Hematopoietic multipotent progenitor cell (in vitro differentiated cells): ENCODE measurements around the gene KMT5C. TPM values are rescaled to one million over a fixed set of nuclear protein-coding genes. Genes with fewer than 3 reads are reported as not detected.

ENCODE experiments used
- total RNA-seq: library from RNA; depleted of rRNA; stranded (reverse); fragments of >200 nt; gene quantifications from one replicate; pipeline ENCODE4 v1.2.3, GENCODE V29; 2012

The KMT5C gene
- total RNA-seq, 1 donor: 22.4 TPM

Other genes with a start within 250 kb of the KMT5C start
- gene PPP1R12C, start 222.2 kb upstream of the KMT5C start, total RNA-seq: 43.4 TPM
- not detected for gene TNNT1, start 190.7 kb upstream of the KMT5C start, total RNA-seq
- gene TNNI3, start 182.1 kb upstream of the KMT5C start, total RNA-seq: not detected
- gene DNAAF3, start 173.3 kb upstream of the KMT5C start, total RNA-seq: 1.3 TPM
- gene SYT5, start 159.6 kb upstream of the KMT5C start, total RNA-seq: 0.54 TPM
- under 0.01 TPM for gene PTPRH, start 130.4 kb upstream of the KMT5C start, total RNA-seq
- 12.4 TPM for gene TMEM86B, start 111.1 kb upstream of the KMT5C start, total RNA-seq
- gene PPP6R1, start 80.9 kb upstream of the KMT5C start, total RNA-seq: 307 TPM
- 50.4 TPM for gene HSPBP1, start 59.8 kb upstream of the KMT5C start, total RNA-seq
- 3.5 TPM for gene BRSK1, start 55.9 kb upstream of the KMT5C start, total RNA-seq
- gene TMEM150B, start 14.5 kb upstream of the KMT5C start, total RNA-seq: 5.4 TPM
- 0.27 TPM for gene COX6B2, start 14.8 kb downstream of the KMT5C start, total RNA-seq
- not detected for gene GARIN5B, start 23.4 kb downstream of the KMT5C start, total RNA-seq
- gene IL11, start 30.6 kb downstream of the KMT5C start, total RNA-seq: 0.27 TPM
- gene TMEM190, start 37.0 kb downstream of the KMT5C start, total RNA-seq: not detected
- 2.7 TPM for gene TMEM238, start 44.4 kb downstream of the KMT5C start, total RNA-seq
- 2,604 TPM for gene RPL28, start 46.1 kb downstream of the KMT5C start, total RNA-seq
- 26.7 TPM for gene UBE2S, start 67.9 kb downstream of the KMT5C start, total RNA-seq
- under 0.01 TPM for gene SHISA7, start 103.4 kb downstream of the KMT5C start, total RNA-seq
- 63.3 TPM for gene ISOC2, start 121.8 kb downstream of the KMT5C start, total RNA-seq
- not detected for gene C19orf85, start 124.9 kb downstream of the KMT5C start, total RNA-seq
- gene ZNF628, start 136.7 kb downstream of the KMT5C start, total RNA-seq: 8.3 TPM
- gene NAT14, start 145.3 kb downstream of the KMT5C start, total RNA-seq: 12.7 TPM
- gene SSC5D, start 148.6 kb downstream of the KMT5C start, total RNA-seq: 0.27 TPM
- gene SBK2, start 197.3 kb downstream of the KMT5C start, total RNA-seq: under 0.01 TPM
- 0.54 TPM for gene SBK3, start 205.7 kb downstream of the KMT5C start, total RNA-seq
- gene ZNF579, start 241.0 kb downstream of the KMT5C start, total RNA-seq: 7.0 TPM